Esophagus squamous epithelium (tissue), 4 donors: Measurements from ENCODE around the gene DLG2.

Experiments
- CTCF ChIP-seq, 6 experiments: fragments of 450-650 bp in 4 of 6; fragments of 200-600 bp in 2 of 6; sonication (generic) in 2 of 6; IDR thresholded peaks; one replicate each; pipeline ENCODE4 v1.5.1; 2016 to 2019; ENCODE audit warnings: antibody characterized with exemption in 6 of 6, mild to moderate bottlenecking in 4 of 6, moderate library complexity in 4 of 6
- POLR2A ChIP-seq, 4 donors: fragments of 450-650 bp; IDR thresholded peaks; one replicate each; pipeline ENCODE4 v1.6.1; 2017; ENCODE audit warnings: antibody characterized with exemption in 4 of 4, mild to moderate bottlenecking in 4 of 4, moderate library complexity in 3 of 4

- no peak for TF ChIP-seq CTCF (IDR thresholded peaks at IDR 0.05)
- TF ChIP-seq POLR2A (IDR thresholded peaks at IDR 0.05): no peak
Measured at GRCh38 chr11:84914511-84914910, 712.6 kb downstream of the DLG2 start.
